Epidermal melanocyte (primary cell): Measurements from ENCODE around the gene RHBDF2.
"Not testable (repeated sequence)": the region's sequence is repeated elsewhere in the genome, so short reads cannot be mapped to it uniquely, and the experiment has no call there.

Experiments used
- DNase-seq: peaks from one replicate; pipeline ENCODE4 v3.0.0; 2011; ENCODE audit warnings: low spot score; ENCODE audit not compliant: insufficient read length

RHBDF2 gene

GRCh38 chr17:76538281-76538931 is 37.2 kb upstream of the RHBDF2 start:
- DNase-seq, result peak; percentile 71

GRCh38 chr17:76537578-76538280 is 36.5 kb upstream of the RHBDF2 start, which contains the start of gene CYGB:
CYGB (minus strand) TSS chr17:76537709; CDS start chr17:76537542, 167 bp downstream.
- no peak for DNase-seq

GRCh38 chr17:76537288-76537577 is 36.0 kb upstream of the RHBDF2 start:
- no peak for DNase-seq

GRCh38 chr17:76536511-76537287 is 35.5 kb upstream of the RHBDF2 start:
- no peak for DNase-seq

- no peak for DNase-seq
Measured at GRCh38 chr17:76535788-76536510, 34.7 kb upstream of the RHBDF2 start.

- no peak for DNase-seq
Measured at GRCh38 chr17:76534831-76535732, 33.9 kb upstream of the RHBDF2 start.

- DNase-seq, result not testable (repeated sequence)
Measured at GRCh38 chr17:76533640-76534359, 32.6 kb upstream of the RHBDF2 start.

- no peak for DNase-seq
Measured at GRCh38 chr17:76532072-76532651, 30.9 kb upstream of the RHBDF2 start.

GRCh38 chr17:76531486-76532038 is 30.3 kb upstream of the RHBDF2 start:
- DNase-seq, result no peak

- no peak for DNase-seq
Measured at GRCh38 chr17:76530811-76531485, 29.7 kb upstream of the RHBDF2 start.

- peak; percentile 64 for DNase-seq
Measured at GRCh38 chr17:76530095-76530723, 29.0 kb upstream of the RHBDF2 start.

- peak; percentile 69 for DNase-seq
Measured at GRCh38 chr17:76529224-76530094, 28.2 kb upstream of the RHBDF2 start.

GRCh38 chr17:76528528-76529223 is 27.5 kb upstream of the RHBDF2 start:
- no peak for DNase-seq

- no peak for DNase-seq
Measured at GRCh38 chr17:76528156-76528527, 26.9 kb upstream of the RHBDF2 start.

GRCh38 chr17:76527430-76528111 is 26.3 kb upstream of the RHBDF2 start:
- no peak for DNase-seq

- not testable (repeated sequence) for DNase-seq
Measured at GRCh38 chr17:76527016-76527415, 25.8 kb upstream of the RHBDF2 start.
